ENCODE measurements around the gene LIN37.
"Not testable (repeated sequence)": the region's sequence is repeated elsewhere in the genome, so short reads cannot be mapped to it uniquely, and the experiment has no call there.

Gene LIN37

GRCh38 chr19:35791814-35792279 lies 43.5 kb downstream of the LIN37 start:
- DNase-seq, result no peak

- DNase-seq, result no peak
These were observed 43.9 kb downstream of the LIN37 start for GRCh38 chr19:35792312-35792711.

GRCh38 chr19:35792888-35793287 lies 44.5 kb downstream of the LIN37 start:
- no peak for DNase-seq

GRCh38 chr19:35793381-35794165 lies 45.2 kb downstream of the LIN37 start:
- no peak for DNase-seq

- DNase-seq, result not testable (repeated sequence)
These were observed 47.2 kb downstream of the LIN37 start for GRCh38 chr19:35795564-35795963.

- DNase-seq, result no peak
These were observed 48.5 kb downstream of the LIN37 start for GRCh38 chr19:35796645-35797542.

GRCh38 chr19:35797663-35798062 lies 49.3 kb downstream of the LIN37 start:
- DNase-seq, result no peak

- no peak for DNase-seq
These were observed 53.5 kb downstream of the LIN37 start for GRCh38 chr19:35801828-35802227.
